GM13977 (cell line): ENCODE measurements around the gene GDF11.

ENCODE experiments used
- DNase-seq: peaks from one replicate; pipeline ENCODE4 v3.0.0; 2012; ENCODE audit warnings: low spot score
- CTCF ChIP-seq: IDR thresholded peaks from 2 replicates; pipeline ENCODE4 v1.5.1; 2012; ENCODE audit warnings: mild to moderate bottlenecking, control low read depth; ENCODE audit not compliant: insufficient read depth; ENCODE audit errors: extremely low read depth, missing control alignments
- in situ Hi-C: fragments of 300-500 bp; cut with MboI; formaldehyde crosslinking; loops from one replicate; pipeline ENCODE4 v1.12.0; 2022; ENCODE audit warnings: low sequenced_read_pairs, low pct_unique_long_range_greater_than_20kb, mixed read lengths, inconsistent platforms; ENCODE audit not compliant: unreplicated experiment

The GDF11 gene

GRCh38 chr12:55696796-55697462, 46.0 kb upstream of the GDF11 start:
- no peak for TF ChIP-seq CTCF
- no peak for DNase-seq
- in situ Hi-C loops = no loop called here

- no peak for DNase-seq
- in situ Hi-C loops = no loop called here
- TF ChIP-seq CTCF = no peak
Observed at GRCh38 chr12:55697686-55698085, 45.2 kb upstream of the GDF11 start.

- no peak for DNase-seq
- TF ChIP-seq CTCF = no peak
- in situ Hi-C loops = no loop called here
Observed at GRCh38 chr12:55698241-55698955, 44.5 kb upstream of the GDF11 start.

GRCh38 chr12:55698965-55699364, 44.0 kb upstream of the GDF11 start:
- no peak for TF ChIP-seq CTCF
- in situ Hi-C loops = no loop called here
- no peak for DNase-seq

GRCh38 chr12:55699471-55700055, 43.4 kb upstream of the GDF11 start:
- no peak for DNase-seq
- in situ Hi-C loops = no loop called here
- no peak for TF ChIP-seq CTCF

GRCh38 chr12:55700255-55701018, 42.5 kb upstream of the GDF11 start:
- no peak for DNase-seq
- in situ Hi-C loops = no loop called here
- no peak for TF ChIP-seq CTCF
